Measurements from ENCODE around the gene SDK1. TPM values are rescaled to one million over a fixed set of nuclear protein-coding genes. Genes with fewer than 3 reads are reported as not detected.

Gene SDK1
- total and polyA plus RNA-seq, 2 donors (not counting 3 experiments of a cell fraction or from before 2014, with no cell fraction given): 1.6 to 3.9 TPM

GRCh38 chr7:3304131-3304530 lies 3.1 kb downstream of the SDK1 start:
- Histone ChIP-seq H3K36me3 (ENCODE audit: control insufficient read depth in 2 of 2, extremely low read depth in 1 of 2, insufficient read depth in 2 of 2, low read length in 2 of 2) (no peaks in the 10 kb centered on the region), H4K20me1 (replicated peaks; ENCODE audit: control insufficient read depth, extremely low read depth, insufficient read depth, low read length) (no peaks in the 10 kb centered on the region), H3K27me3 (ENCODE audit: control insufficient read depth in 2 of 2, insufficient read depth in 2 of 2, low read length in 2 of 2) (peaks cover 29 to 33% of the 10 kb centered on the region in 2 experiments), H3K27ac (ENCODE audit: insufficient read depth, low read depth, low read length) (no peak overlapping the region), H3K4me3 (replicated peaks in 1 of 3; ENCODE audit: insufficient read depth in 1 of 3, low read depth in 1 of 3, low read length in 3 of 3) (no peak overlapping the region), H3K79me2 (ENCODE audit: control insufficient read depth, insufficient read depth, low read length) (no peaks in the 10 kb centered on the region), H2AFZ (ENCODE audit: low read depth, low read length) (no peak overlapping the region), H3K9ac (replicated peaks; ENCODE audit: extremely low read depth, insufficient read depth, low read length) (no peak overlapping the region), H3K9me3 (replicated peaks; ENCODE audit: control insufficient read depth, insufficient read depth, low read length) (no peaks in the 10 kb centered on the region), H3K4me2 (ENCODE audit: insufficient read depth, low read length) (no peak overlapping the region), H3K4me1 (ENCODE audit: control insufficient read depth, extremely low read depth, insufficient read depth, low read length) (peaks cover 6% of the 10 kb centered on the region), H3K9me1 (replicated peaks; ENCODE audit: control insufficient read depth, extremely low read depth, insufficient read depth, low read length) (no peaks in the 10 kb centered on the region)
- intact Hi-C loops (cut with micrococcal nuclease): loop anchor here (5.0 to 10.0 kb wide), 4 partner anchors 417 to 1171 kb away; no protein-coding TSS in a partner anchor
- DNase-seq (ENCODE audit: low read depth, low spot score) (no peak), FAIRE-seq (no peak)
- CTCF ChIA-PET: no interaction called here
- dilution Hi-C loops (cut with MboI; ENCODE audit: extremely low pct_ligation_motif_present, low sequenced_read_pairs): no loop called here
- TF ChIP-seq, protein P1, sequence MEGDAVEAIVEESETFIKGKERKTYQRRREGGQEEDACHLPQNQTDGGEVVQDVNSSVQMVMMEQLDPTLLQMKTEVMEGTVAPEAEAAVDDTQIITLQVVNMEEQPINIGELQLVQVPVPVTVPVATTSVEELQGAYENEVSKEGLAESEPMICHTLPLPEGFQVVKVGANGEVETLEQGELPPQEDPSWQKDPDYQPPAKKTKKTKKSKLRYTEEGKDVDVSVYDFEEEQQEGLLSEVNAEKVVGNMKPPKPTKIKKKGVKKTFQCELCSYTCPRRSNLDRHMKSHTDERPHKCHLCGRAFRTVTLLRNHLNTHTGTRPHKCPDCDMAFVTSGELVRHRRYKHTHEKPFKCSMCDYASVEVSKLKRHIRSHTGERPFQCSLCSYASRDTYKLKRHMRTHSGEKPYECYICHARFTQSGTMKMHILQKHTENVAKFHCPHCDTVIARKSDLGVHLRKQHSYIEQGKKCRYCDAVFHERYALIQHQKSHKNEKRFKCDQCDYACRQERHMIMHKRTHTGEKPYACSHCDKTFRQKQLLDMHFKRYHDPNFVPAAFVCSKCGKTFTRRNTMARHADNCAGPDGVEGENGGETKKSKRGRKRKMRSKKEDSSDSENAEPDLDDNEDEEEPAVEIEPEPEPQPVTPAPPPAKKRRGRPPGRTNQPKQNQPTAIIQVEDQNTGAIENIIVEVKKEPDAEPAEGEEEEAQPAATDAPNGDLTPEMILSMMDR (IDR thresholded peaks at IDR 0.05; ENCODE audit: extremely low read depth in 1 of 2, insufficient read depth in 1 of 2, low read depth in 1 of 2, low read length in 2 of 2): no peak
- no peak for TF ChIP-seq FOS (IDR thresholded peaks at IDR 0.05; ENCODE audit: borderline replicate concordance, insufficient read depth, low read length)
- no peak for TF ChIP-seq POLR2AphosphoS5 (IDR thresholded peaks at IDR 0.05; ENCODE audit: insufficient read depth, low read depth, low read length)
- TF ChIP-seq JUN (IDR thresholded peaks at IDR 0.05; ENCODE audit: borderline replicate concordance, insufficient read depth, insufficient read length, low read depth): no peak
- TF ChIP-seq EZH2 (IDR thresholded peaks at IDR 0.05; ENCODE audit: borderline replicate concordance, low read depth, low read length, severe bottlenecking): no peak
- no peak for TF ChIP-seq GATA2 (IDR thresholded peaks at IDR 0.05; ENCODE audit: insufficient read depth, insufficient read length, low read depth, low read length)
- TF ChIP-seq, protein P2, sequence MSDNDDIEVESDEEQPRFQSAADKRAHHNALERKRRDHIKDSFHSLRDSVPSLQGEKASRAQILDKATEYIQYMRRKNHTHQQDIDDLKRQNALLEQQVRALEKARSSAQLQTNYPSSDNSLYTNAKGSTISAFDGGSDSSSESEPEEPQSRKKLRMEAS (IDR thresholded peaks at IDR 0.05; ENCODE audit: insufficient read depth, insufficient read length): no peak
- no peak for TF ChIP-seq MYC (IDR thresholded peaks at IDR 0.05; ENCODE audit: low read depth, low read length)
- TF ChIP-seq POLR2A (IDR thresholded peaks at IDR 0.05; ENCODE audit: low read depth, low read length): no peak
- POLR2A ChIA-PET: no interaction called here
- BruUV-seq (replicated peaks): no TSS peak

Measured in endothelial cell of umbilical vein (primary cell).